ENCODE results near the gene OTOA.

DNA sequence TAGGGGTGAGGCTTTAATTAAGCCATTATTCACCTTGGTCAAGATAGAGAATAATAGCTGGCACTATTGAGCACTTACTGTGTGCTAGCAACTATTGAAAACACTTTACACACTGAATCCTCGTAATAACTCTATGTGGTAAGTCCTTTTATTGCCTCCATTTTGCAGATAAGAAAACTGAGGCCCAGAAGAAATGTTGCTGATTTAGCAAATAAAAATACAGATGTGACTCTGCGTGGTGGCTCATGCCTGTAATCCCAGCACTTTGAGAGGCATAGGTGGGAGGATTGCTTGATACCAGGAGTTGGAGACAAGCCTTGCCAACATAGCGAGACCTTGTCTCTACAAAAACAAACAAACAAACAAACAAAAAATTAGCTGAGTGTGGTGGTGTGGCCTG is 19.4 kb downstream of the OTOA start:
- no peak for TF ChIP-seq TAF1 (IDR thresholded peaks at IDR 0.05; ENCODE audit: low read depth, low read length)
- 0 out of 2 replicates have a peak, but pooled peaks have one; percentile 18 for TF ChIP-seq MAFK (IDR thresholded peaks at IDR 0.05; ENCODE audit: low read depth, low read length)
- no peak for TF ChIP-seq NRF1 (IDR thresholded peaks at IDR 0.05; ENCODE audit: low read depth, low read length)
- TF ChIP-seq JUN (IDR thresholded peaks at IDR 0.05; ENCODE audit: low read depth, low read length) = no peak
- TF ChIP-seq EP300 (IDR thresholded peaks at IDR 0.05; ENCODE audit: borderline replicate concordance in 1 of 2, low read depth in 2 of 2, low read length in 2 of 2) = no peak
- TF ChIP-seq, protein P1, sequence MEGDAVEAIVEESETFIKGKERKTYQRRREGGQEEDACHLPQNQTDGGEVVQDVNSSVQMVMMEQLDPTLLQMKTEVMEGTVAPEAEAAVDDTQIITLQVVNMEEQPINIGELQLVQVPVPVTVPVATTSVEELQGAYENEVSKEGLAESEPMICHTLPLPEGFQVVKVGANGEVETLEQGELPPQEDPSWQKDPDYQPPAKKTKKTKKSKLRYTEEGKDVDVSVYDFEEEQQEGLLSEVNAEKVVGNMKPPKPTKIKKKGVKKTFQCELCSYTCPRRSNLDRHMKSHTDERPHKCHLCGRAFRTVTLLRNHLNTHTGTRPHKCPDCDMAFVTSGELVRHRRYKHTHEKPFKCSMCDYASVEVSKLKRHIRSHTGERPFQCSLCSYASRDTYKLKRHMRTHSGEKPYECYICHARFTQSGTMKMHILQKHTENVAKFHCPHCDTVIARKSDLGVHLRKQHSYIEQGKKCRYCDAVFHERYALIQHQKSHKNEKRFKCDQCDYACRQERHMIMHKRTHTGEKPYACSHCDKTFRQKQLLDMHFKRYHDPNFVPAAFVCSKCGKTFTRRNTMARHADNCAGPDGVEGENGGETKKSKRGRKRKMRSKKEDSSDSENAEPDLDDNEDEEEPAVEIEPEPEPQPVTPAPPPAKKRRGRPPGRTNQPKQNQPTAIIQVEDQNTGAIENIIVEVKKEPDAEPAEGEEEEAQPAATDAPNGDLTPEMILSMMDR (IDR thresholded peaks at IDR 0.05; ENCODE audit: control extremely low read depth in 1 of 3, insufficient read depth in 1 of 3, low read depth in 1 of 3, low read length in 3 of 3) = no peak
- TF ChIP-seq RFX5 (IDR thresholded peaks at IDR 0.05; ENCODE audit: borderline replicate concordance, low read depth, low read length) = no peak
- no peak for TF ChIP-seq CEBPB (IDR thresholded peaks at IDR 0.05; ENCODE audit: low read depth, low read length)
- TF ChIP-seq GABPA (IDR thresholded peaks at IDR 0.05; ENCODE audit: borderline replicate concordance, insufficient read depth, low read length) = no peak
- TF ChIP-seq EZH2 (IDR thresholded peaks at IDR 0.05; ENCODE audit: low read depth, low read length, severe bottlenecking) = no peak
- TF ChIP-seq SRF (IDR thresholded peaks at IDR 0.05; ENCODE audit: low read depth, low read length) = no peak
- no peak for TF ChIP-seq PHF8 (conservative IDR thresholded peaks at IDR 0.05; ENCODE audit: low read depth, low read length)
- TF ChIP-seq SUZ12 (IDR thresholded peaks at IDR 0.05; ENCODE audit: low read length) = no peak
- TF ChIP-seq POLR2A (IDR thresholded peaks at IDR 0.05; ENCODE audit: control extremely low read depth in 1 of 2, low read depth in 2 of 2, low read length in 2 of 2) = no peak

All from H1 (cell line).